Thymus (tissue), 11 donors: Measurements from ENCODE around the gene MAMSTR. TPM values are rescaled to one million over a fixed set of nuclear protein-coding genes. Genes with fewer than 3 reads are reported as not detected.

Experiments used
- DNase-seq, 9 donors: peaks; one replicate each; pipeline ENCODE4 v3.0.0-alpha.2; 2013; ENCODE audit warnings: low spot score in 9 of 9, low read depth in 6 of 9, missing footprints in 1 of 9
- H3K27ac ChIP-seq, 2 donors: one replicate each; pipeline ENCODE4 v1.5.1; 2013; ENCODE audit warnings: control low read depth in 1 of 2, low read depth in 1 of 2, low read length in 1 of 2, mild to moderate bottlenecking in 1 of 2, moderate library complexity in 1 of 2
- H3K27me3 ChIP-seq, 2 donors: one replicate each; pipeline ENCODE4 v1.5.1; 2013; ENCODE audit warnings: low read length in 1 of 2; ENCODE audit not compliant: control insufficient read depth in 2 of 2, insufficient read depth in 1 of 2
- H3K36me3 ChIP-seq, 2 donors: one replicate each; pipeline ENCODE4 v1.5.1; 2013; ENCODE audit warnings: low read length in 1 of 2, mild to moderate bottlenecking in 1 of 2, moderate library complexity in 1 of 2; ENCODE audit not compliant: control insufficient read depth in 2 of 2, insufficient read depth in 2 of 2
- H3K4me1 ChIP-seq, 2 donors: one replicate each; pipeline ENCODE4 v1.5.1; 2013; ENCODE audit warnings: low read length in 2 of 2; ENCODE audit not compliant: control insufficient read depth in 2 of 2, insufficient read depth in 2 of 2
- H3K4me3 ChIP-seq, 2 donors: one replicate each; pipeline ENCODE4 v1.5.1; 2013; ENCODE audit warnings: low read length in 2 of 2, control low read depth in 1 of 2, mild to moderate bottlenecking in 1 of 2
- H3K9me3 ChIP-seq, 2 donors: one replicate each; pipeline ENCODE4 v1.5.1; 2013; ENCODE audit warnings: low read length in 1 of 2, mild to moderate bottlenecking in 1 of 2; ENCODE audit not compliant: control insufficient read depth in 2 of 2, insufficient read depth in 1 of 2
- WGBS: extraction: QIAGEN DNeasy Blood & Tissue Kit; methylation state at CpG from one replicate; pipeline ENCODE4 v1.1.7; 2013; 5-methylcytosine and 5-hydroxymethylcytosine counted together
- polyA plus RNA-seq: library from polyadenylated mRNA; stranded (reverse); fragments of 200-250 nt; gene quantifications from one replicate; pipeline ENCODE4 v1.2.3, GENCODE V29; 2013
- total RNA-seq: library from RNA; stranded (reverse); fragments of 120-200 nt; gene quantifications from one replicate; pipeline ENCODE4 v1.2.4, GENCODE V29; 2013
- donor health status: healthy.

Gene MAMSTR
- total and polyA plus RNA-seq, 2 donors = 0.38 to 1.2 TPM

- H3K27ac ChIP-seq = no peak overlapping the region
- H3K4me3 ChIP-seq = no peak overlapping the region
- DNase-seq = no peak
- WGBS = 93% methylated on average over 9 of the region's 9 CpGs
- peaks cover 22 to 72% of the 10 kb centered on the region in 2 donors for H3K27me3 ChIP-seq
- no peaks in the 10 kb centered on the region for H3K9me3 ChIP-seq
- peaks cover 8 to 20% of the 10 kb centered on the region in 2 donors for H3K4me1 ChIP-seq
- no peaks in the 10 kb centered on the region for H3K36me3 ChIP-seq
Observed at GRCh38 chr19:48756686-48757085, 37.2 kb upstream of the MAMSTR start.

GRCh38 chr19:48756212-48756611 lies 36.7 kb upstream of the MAMSTR start:
- 95% methylated on average over 11 of the region's 11 CpGs for WGBS
- no peaks in the 10 kb centered on the region for H3K9me3 ChIP-seq
- no peak for DNase-seq
- peaks cover 8 to 20% of the 10 kb centered on the region in 2 donors for H3K4me1 ChIP-seq
- no peaks in the 10 kb centered on the region for H3K36me3 ChIP-seq
- no peak overlapping the region for H3K27ac ChIP-seq
- H3K4me3 ChIP-seq = no peak overlapping the region
- H3K27me3 ChIP-seq = peaks cover 22 to 72% of the 10 kb centered on the region in 2 donors

DNA sequence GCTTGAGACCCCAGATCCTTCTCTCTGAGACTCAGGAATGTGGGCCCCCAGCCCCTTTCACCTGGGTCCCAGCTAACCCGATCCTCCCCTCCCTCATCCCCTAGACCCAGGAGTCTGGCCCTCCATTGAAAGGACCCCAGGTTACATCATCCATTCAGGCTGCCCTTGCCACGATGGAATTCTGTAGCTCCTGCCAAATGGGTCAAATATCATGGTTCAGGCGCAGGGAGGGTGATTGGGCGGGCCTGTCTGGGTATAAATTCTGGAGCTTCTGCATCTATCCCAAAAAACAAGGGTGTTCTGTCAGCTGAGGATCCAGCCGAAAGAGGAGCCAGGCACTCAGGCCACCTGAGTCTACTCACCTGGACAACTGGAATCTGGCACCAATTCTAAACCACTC lies 36.3 kb upstream of the MAMSTR start:
- Histone ChIP-seq H3K36me3 (no peaks in the 10 kb centered on the region), H3K4me3 (no peak overlapping the region), H3K27ac (no peak overlapping the region), H3K27me3 (peaks cover 25 to 72% of the 10 kb centered on the region in 2 donors), H3K4me1 (peaks cover 8 to 20% of the 10 kb centered on the region in 2 donors), H3K9me3 (no peaks in the 10 kb centered on the region)
- 91% methylated on average over 5 of the region's 5 CpGs for whole genome bisulfite sequencing
- DNase-seq = no peak

DNA sequence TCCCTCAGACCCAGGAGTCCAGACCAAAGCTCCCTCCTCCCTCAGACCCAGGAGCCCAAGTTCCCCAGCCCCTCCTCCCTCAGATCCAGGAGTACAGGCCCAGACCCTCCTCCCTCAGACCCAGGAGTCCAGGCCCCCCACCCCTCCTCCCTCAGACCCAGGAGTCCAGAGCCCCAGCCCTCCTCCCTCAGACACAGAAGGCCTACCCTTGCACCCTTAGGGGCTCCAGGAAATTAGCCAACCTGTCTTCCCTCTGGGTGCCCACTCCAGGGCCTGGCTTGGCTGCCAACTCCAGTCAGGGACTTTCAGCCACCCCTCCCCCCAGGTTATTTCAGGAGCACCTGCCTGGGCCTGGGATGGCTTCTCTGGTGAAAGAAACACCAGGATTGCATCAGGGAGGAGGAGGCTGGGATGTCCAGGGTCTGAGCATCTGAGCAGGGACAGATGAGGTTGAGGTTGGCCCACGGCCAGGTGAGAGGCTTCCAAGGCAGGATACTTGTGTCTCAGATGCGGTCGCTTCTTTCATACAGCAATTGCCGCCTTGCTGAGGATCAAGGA lies 35.6 kb upstream of the MAMSTR start, which contains the start of gene FGF21:
Gene FGF21, plus strand, starts transcription at position 441 of the 558 bp plus-strand sequence. CDS start 713 bp downstream, outside the sequence.
- WGBS = 85% methylated on average over 4 of the region's 4 CpGs
- DNase-seq = no peak
- no peak within 1 kb of the TSS for H3K27ac ChIP-seq
- H3K4me1 ChIP-seq = peaks cover 8 to 17% of the 10 kb centered on the region in 2 donors
- peaks cover 30 to 73% of the 10 kb centered on the region in 2 donors for H3K27me3 ChIP-seq
- H3K4me3 ChIP-seq = no peak within 1 kb of the TSS
- H3K36me3 ChIP-seq = no peaks in the 10 kb centered on the region
- H3K9me3 ChIP-seq = no peaks in the 10 kb centered on the region

DNA sequence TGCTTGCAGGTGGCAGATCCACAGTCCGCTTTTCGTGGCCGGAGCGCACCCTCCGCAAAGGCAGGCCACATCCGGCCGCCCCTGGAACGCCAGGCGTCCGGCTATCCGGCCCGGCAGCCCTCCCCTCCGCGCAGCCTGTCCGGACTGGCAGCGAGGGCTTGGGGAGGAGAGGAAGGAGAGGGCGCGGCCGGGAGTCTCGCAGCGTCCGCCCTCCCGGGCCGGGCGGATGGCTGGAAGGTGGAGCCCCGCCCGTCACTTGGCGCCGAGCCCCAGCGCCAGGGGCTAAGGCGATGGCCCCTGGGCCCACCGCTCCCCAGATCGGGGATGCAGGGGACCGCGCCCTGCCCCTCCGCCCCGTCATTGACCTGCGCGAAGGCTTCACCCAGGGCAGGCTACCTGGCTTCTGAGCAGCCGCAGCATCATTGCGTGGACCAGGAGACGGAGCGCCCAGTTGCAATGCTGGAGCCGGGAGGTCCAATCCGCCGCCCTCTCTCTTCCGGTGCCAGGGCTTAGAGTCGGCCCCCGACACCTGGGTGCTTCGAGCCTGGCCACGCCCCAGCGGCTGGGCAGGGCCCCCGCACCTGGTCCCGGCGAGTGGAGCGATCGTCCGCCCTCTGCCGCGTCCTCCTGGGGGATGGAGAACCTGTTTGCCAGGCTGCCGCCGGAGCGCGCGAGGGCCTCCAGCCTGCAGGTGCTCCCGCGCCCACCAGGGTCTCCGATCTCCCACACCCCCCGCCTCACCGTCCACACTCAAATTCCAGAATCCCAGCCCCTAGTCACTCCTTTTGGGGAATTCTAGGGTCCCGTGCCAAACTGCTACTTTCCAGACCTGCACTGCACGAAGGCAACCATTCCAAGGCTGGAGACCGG lies 33.2 kb upstream of the MAMSTR start, which contains the start of gene FUT1:
Gene FUT1, minus strand, starts transcription at position 146 of the 870 bp plus-strand sequence. CDS start 1,360 bp downstream, outside the sequence.
- no peaks in the 10 kb centered on the region for H3K36me3 ChIP-seq
- peak within 1 kb of the TSS; percentile 12 to 36 for H3K4me3 ChIP-seq
- H3K27me3 ChIP-seq = peaks cover 30 to 87% of the 10 kb centered on the region in 2 donors
- H3K9me3 ChIP-seq = no peaks in the 10 kb centered on the region
- H3K4me1 ChIP-seq = peaks cover 8 to 17% of the 10 kb centered on the region in 2 donors
- peak within 1 kb of the TSS in 1 of 2 donors; percentile 60 for H3K27ac ChIP-seq
- peak in 4 of 9 donors; percentile 24 to 62 (median 35) for DNase-seq
- 2% methylated on average over 73 of the region's 73 CpGs for WGBS

GRCh38 chr19:48751845-48752495 lies 32.4 kb upstream of the MAMSTR start:
- Histone ChIP-seq H3K9me3 (peaks cover 0 to 6% of the 10 kb centered on the region in 2 donors), H3K27ac (no peak overlapping the region), H3K4me3 (peak overlapping the region; percentile 12 to 36), H3K36me3 (no peaks in the 10 kb centered on the region), H3K27me3 (peaks cover 30 to 93% of the 10 kb centered on the region in 2 donors), H3K4me1 (peaks cover 8 to 22% of the 10 kb centered on the region in 2 donors)
- WGBS = 28% methylated on average over 20 of the region's 20 CpGs
- peak in 1 of 9 donors; percentile 41 for DNase-seq

GRCh38 chr19:48750771-48751504 lies 31.4 kb upstream of the MAMSTR start:
- Histone ChIP-seq H3K27ac (no peak overlapping the region), H3K27me3 (peaks cover 37 to 93% of the 10 kb centered on the region in 2 donors), H3K36me3 (no peaks in the 10 kb centered on the region), H3K4me1 (peaks cover 8 to 30% of the 10 kb centered on the region in 2 donors), H3K4me3 (no peak overlapping the region), H3K9me3 (peaks cover 0 to 14% of the 10 kb centered on the region in 2 donors)
- no peak for DNase-seq
- 97% methylated on average over 29 of the region's 29 CpGs for WGBS

DNA sequence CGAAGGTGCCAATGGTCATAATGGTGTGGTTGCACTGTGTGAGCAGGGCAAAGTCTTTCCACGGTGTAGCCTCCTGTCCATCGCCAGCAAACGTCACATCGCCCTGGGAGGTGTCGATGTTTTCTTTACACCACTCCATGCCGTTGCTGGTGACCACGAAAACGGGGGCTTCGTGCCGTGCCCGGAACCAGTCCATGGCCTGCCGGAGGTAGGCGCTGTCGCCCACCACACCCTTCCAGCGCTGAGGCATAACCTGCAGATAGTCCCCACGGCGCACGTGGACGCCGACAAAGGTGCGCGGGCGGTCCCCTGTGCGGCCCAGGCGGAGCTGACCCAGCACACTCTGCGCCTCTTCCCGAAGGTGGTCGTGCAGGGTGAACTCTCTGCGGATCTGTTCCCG lies 30.8 kb upstream of the MAMSTR start:
- 98% methylated on average over 31 of the region's 31 CpGs for WGBS
- Histone ChIP-seq H3K4me1 (peaks cover 8 to 32% of the 10 kb centered on the region in 2 donors), H3K36me3 (no peaks in the 10 kb centered on the region), H3K27me3 (peaks cover 43 to 94% of the 10 kb centered on the region in 2 donors), H3K27ac (no peak overlapping the region), H3K9me3 (peaks cover 0 to 19% of the 10 kb centered on the region in 2 donors), H3K4me3 (no peak overlapping the region)
- DNase-seq = no peak
